ENCODE measurements around the gene NOL4L.
"Not testable (repeated sequence)": the region's sequence is repeated elsewhere in the genome, so short reads cannot be mapped to it uniquely, and the experiment has no call there.

The NOL4L gene

DNA sequence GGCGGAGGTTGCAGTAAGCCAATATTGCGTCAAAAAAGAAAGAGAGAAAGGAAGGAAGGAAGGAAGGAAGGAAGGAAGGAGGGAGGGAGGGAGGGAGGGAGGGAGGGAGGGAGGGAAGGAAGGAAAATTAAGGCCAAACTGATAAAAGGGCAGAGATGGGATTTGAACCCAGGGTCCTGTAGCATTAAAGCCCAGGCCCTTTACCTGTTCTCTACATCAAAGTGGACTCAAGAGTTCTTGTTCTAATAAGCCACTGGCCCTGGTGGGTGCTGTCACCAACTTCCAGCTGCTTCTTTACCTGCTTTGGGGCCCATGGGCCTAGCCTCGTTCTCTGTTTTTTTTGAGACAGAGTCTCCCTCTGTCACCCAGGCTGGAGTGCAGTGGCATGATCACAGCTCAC lies 7.1 kb downstream of the NOL4L start:
- not testable (repeated sequence) for H3K4me3 ChIP-seq (ENCODE audit: low read depth, low read length)

- H3K4me3 ChIP-seq (ENCODE audit: low read depth, low read length) = no peak overlapping the region
Measured at GRCh38 chr20:32577657-32578056, 7.5 kb downstream of the NOL4L start.

DNA sequence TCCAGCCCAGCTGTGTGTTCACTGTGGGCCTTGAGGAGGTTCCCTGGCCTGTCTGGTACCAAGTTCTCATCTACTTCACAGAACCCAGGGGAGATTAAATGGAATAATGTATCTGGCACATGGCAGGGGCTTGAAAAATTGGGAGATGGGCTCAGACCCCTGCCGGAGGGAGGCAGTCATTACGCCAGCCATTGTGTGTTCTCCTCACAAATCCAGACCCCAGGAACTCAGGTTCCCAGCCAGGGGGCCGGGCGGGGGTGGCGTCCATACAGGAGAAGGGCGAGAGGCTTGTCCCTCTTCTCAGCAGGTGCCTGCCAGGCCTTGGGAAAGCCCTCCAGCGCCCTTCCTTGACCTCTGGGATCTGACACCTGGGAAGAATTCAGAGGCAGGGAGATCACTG lies 8.1 kb downstream of the NOL4L start:
- no peak overlapping the region for H3K4me3 ChIP-seq (ENCODE audit: low read depth, low read length)

DNA sequence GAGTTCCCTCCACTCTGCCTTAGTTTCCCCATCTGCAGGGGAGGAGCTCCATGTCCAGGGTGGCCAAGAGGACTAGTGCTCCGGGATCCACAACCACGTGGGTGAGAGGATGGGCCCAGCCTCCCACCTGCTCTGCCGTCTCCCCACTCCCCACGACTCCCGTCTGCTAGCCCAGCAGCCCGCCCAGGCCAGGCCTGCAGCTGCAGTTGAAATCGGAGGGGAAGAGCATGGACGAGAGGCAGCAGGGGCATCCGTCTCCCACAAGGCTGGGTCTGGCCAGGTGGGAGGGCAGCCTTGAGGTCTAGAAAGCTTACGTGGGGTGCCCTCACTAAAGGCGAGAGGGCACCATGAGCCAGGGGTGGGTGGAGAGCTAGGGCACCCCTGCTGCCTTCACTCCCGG lies 8.6 kb downstream of the NOL4L start:
- H3K4me3 ChIP-seq (ENCODE audit: low read depth, low read length) = no peak overlapping the region

DNA sequence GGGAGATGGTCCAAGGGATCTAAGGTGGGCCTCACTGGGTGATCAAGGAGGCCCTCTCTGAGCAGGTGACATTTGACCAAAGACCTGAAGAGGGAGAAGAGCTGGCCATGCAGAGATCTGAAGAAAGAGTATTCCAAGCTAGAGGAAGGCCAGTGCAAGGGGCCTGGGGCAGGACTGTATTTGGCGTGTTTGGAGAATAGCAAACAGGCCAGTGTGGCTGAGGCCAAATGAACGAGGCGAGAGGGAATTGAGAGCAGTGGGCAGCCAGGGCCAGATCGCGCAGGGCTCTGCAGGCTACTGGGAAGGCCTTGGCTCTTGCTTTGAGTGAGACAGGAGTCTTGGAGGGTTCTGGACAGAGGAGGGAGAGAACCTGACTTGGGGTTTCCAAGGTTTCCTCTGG lies 9.3 kb downstream of the NOL4L start:
- H3K4me3 ChIP-seq (ENCODE audit: low read depth, low read length) = no peak overlapping the region

DNA sequence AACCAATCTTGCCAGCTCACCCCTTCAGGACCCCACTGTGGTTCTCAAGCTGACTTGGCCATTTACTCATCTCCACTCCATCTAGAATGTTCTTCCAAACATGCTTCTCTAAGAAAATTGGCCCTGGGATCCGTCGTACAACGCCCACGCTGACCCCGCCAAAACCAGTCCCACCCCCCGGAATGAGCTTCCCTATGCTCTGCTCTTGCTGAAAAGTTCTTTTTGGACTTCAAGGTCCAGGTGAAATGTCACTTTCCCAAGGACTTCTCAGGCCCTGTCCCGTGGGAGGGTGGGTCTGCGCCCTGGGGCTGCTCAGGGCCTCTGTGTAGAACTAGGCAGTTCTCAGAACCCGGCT lies 9.9 kb downstream of the NOL4L start:
- no peak overlapping the region for H3K4me3 ChIP-seq (ENCODE audit: low read depth, low read length)

DNA sequence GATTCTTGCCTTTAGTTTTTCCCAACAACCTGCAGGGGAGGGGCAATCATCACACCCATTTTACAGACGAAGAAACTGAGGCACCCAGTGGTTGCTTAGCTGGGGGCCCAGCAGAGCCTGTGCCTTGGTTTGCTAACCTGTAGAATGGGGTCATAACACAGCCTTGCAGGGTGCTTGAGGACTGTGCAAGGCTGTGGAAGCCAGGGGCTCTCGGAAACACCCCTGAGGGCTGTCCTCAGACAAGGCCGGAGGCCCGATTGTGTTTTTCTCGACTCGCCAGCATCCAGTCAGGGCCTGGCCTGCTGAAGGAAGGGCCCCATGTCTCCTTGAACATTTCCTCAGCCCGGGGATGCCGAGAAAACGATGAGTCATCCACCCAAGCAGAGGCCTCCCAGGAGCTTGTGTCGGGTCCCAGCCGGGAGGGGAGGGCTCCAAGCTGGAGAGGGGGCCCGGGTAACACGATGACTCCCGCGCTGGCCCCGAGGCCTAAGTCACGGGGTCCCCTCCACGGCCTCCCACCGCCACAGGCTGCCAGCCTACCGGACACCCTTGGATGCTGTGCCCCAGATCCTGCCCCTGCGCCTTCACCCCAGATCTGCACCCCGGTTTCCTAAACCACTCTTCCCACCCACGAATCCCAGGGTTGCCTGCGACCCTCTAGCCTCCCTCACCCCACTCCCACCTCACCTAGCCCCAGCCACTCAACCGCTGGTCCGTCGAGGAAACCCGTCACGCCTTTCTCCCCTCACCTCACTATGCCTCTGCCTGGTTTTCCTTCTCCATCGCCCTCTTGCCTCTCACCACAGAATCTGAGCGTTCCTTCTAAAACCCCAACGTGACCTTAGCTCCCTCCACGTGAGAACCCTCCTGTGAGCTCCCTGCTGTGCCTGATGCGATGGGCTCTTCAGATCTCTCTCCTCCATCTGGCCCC lies 10.6 kb downstream of the NOL4L start:
- H3K4me3 ChIP-seq (ENCODE audit: low read depth, low read length) = no peak overlapping the region

- no peak overlapping the region for H3K4me3 ChIP-seq (ENCODE audit: low read depth, low read length)
Measured at GRCh38 chr20:32573167-32573851, 11.8 kb downstream of the NOL4L start.

GRCh38 chr20:32572271-32572968 lies 12.7 kb downstream of the NOL4L start:
- no peak overlapping the region for H3K4me3 ChIP-seq (ENCODE audit: low read depth, low read length)

- no peak overlapping the region for H3K4me3 ChIP-seq (ENCODE audit: low read depth, low read length)
Measured at GRCh38 chr20:32571566-32571965, 13.6 kb downstream of the NOL4L start.

DNA sequence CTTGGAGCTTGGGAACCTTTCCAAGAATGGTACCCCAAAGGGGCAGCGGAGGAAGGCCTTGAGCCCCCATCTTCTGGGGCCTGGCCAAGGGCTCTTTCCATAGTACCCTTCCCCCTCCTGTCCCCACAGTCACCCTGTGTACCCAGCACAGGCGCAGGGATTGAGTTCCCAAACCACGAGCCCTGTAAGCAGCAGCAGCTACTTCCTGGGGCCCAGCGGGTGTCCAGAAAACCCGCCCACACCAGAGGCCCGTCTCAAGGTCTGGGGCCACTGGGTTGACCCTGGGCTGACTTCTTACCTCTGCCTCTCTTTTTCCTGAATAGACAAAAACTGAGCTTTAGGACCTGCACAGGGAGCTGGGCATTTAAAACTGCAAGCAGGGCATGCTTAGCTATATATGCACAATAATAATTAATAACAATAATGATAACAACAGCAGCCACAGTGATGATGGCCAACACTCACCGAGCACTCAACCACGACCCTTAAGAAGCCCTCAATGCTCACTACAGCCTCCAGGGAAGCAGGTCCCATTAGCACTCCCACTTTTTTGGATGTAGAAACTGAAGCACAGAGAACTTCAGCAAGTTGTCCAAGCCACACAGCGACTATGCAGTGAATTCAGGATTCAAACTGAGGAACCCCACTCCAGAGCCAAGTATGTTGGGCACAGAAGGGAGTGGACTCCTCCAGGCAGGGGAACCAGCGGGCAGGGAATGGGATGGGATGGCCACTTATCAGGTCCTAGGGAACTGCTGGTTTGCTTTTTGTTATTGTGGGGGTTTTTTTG lies 14.5 kb downstream of the NOL4L start:
- no peak overlapping the region for H3K4me3 ChIP-seq (ENCODE audit: low read depth, low read length)

- H3K4me3 ChIP-seq (ENCODE audit: low read depth, low read length) = no peak overlapping the region
Measured at GRCh38 chr20:32569380-32570305, 15.5 kb downstream of the NOL4L start.

GRCh38 chr20:32569018-32569379 lies 16.1 kb downstream of the NOL4L start:
- no peak overlapping the region for H3K4me3 ChIP-seq (ENCODE audit: low read depth, low read length)

DNA sequence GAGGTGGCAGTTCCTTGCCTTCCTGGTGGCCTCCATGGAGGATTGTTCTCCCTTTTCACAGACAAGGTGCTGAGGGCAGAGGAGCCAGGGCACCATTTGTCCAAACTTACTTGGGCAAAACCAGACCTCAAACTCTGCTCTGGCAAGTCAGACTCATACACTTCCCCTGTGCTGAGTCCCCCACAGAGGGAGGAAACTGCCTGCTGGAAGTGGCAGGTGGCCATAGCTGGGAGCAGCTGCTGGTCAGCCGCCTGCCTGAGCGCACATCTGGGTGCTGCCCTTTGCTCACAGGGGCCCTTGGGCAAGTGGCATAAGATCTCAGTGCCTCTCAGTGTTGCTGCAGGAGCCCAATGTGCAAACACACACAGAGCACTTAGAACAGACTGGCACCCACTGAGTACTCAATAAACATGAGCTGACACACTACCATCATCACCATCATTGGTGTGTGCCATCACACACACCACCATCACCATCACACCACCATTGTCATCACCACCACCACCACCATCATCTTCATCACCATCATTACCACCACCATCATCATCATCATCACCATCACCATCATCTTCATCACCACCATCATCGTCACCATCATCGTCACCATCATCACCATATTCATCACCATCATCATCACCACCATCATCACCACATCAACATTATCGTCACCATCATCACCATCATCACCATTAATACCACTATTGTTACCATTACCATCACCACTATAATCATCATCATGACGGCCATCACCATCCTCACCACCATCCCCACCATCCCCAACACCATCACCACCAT lies 17.6 kb downstream of the NOL4L start:
- no peak overlapping the region for H3K4me3 ChIP-seq (ENCODE audit: low read depth, low read length)

DNA sequence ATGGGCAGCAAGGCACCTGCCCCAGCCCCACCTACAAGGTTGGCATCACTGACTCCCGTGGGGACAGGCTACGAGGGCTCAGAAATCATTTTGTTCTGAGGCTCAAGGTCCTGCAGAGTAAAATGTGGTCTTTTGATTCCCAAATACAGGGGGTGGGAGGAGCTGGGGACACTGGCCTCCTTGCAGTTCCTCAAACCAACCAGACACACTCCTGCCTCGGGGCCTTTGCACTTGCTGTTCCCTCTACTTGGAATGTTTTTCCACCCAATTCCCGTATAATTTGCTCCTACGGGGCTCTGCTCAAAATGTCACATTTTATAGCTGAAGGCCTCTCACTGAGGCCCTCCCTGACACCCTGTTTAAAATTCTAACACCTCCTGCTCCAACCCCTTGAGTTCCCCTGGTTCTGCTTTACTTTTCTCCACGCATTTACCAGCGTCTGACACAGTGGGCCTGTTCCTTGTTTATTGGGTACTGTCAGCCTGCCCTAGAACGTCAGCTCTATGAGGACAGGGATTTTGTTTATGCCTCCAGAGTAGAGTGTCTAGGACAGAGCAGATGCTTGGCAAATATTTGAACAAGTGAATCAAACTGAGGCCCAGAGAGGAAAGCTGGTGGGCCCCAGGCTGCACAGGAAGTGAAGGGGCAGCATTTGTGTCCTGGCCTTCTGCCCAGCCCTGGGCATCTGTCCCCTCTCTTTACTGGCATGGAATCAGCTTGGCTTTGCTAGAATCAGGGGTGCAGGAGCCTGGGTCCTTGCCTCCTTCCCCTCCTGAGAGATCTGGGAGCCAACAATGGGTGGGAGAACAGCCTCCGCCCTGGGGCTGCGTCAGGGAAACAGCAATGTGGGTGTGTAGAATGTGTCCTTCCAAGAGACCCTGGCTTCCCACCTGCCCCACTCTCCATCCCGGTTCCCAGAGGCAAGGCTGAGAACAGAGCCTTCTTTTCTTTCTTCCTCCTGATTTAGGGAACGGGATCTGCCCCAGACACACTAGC lies 18.5 kb downstream of the NOL4L start:
- no peak overlapping the region for H3K4me3 ChIP-seq (ENCODE audit: low read depth, low read length)

DNA sequence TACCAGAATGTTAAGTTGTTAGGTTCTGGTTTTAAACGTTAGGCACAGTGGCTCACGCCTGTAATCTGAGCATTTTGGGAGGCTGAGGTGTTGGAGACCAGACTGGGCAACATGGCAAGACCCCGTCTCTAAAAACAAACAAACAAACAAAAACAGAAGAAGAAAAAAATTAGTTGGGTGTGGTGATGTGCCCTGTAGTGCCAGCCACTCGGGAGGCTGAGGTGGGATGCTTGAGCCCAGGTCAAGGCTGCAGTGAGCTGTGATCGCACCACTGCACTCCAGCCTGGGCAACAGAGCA lies 19.4 kb downstream of the NOL4L start:
- H3K4me3 ChIP-seq (ENCODE audit: low read depth, low read length) = no peak overlapping the region

- no peak overlapping the region for H3K4me3 ChIP-seq (ENCODE audit: low read depth, low read length)
Measured at GRCh38 chr20:32564921-32565734, 20.0 kb downstream of the NOL4L start.

All from iPS-11a (cell line).